ENCODE results near the gene GRID1. TPM values are rescaled to one million over a fixed set of nuclear protein-coding genes. Genes with fewer than 3 reads are reported as not detected.

Gene GRID1
- total RNA-seq, 3 donors from 2014 or later: 2.3 to 8.5 (median 5.9) TPM

GRCh38 chr10:86308056-86308455 lies 58.5 kb downstream of the GRID1 start:
- Histone ChIP-seq H3K36me3 (no peaks in the 10 kb centered on the region), H3K27me3 (no peaks in the 10 kb centered on the region), H3K27ac (no peak overlapping the region), H3K9me3 (no peaks in the 10 kb centered on the region), H3K4me3 (no peak overlapping the region), H3K4me1 (no peaks in the 10 kb centered on the region)
- DNase-seq (ENCODE audit: low spot score in 2 of 2): peak in 1 of 2 donors; percentile 39
- intact Hi-C loops (cut with DNase I; ENCODE audit: low total_unique reads): no loop called here
- no peak for TF ChIP-seq POLR2A (IDR thresholded peaks at IDR 0.05)

GRCh38 chr10:86306628-86307278 lies 59.8 kb downstream of the GRID1 start:
- Histone ChIP-seq H3K4me3 (no peak overlapping the region), H3K9me3 (no peaks in the 10 kb centered on the region), H3K36me3 (no peaks in the 10 kb centered on the region), H3K4me1 (no peaks in the 10 kb centered on the region), H3K27ac (no peak overlapping the region), H3K27me3 (no peaks in the 10 kb centered on the region)
- peak in 1 of 2 donors; percentile 33 for DNase-seq (ENCODE audit: low spot score in 2 of 2)
- TF ChIP-seq POLR2AphosphoS5 (IDR thresholded peaks at IDR 0.05): no peak
- no peak for TF ChIP-seq POLR2A (IDR thresholded peaks at IDR 0.05)
- TF ChIP-seq CTCF (IDR thresholded peaks at IDR 0.05): no peak
- intact Hi-C loops (cut with DNase I; ENCODE audit: low total_unique reads): no loop called here

GRCh38 chr10:86305521-86305920 lies 61.1 kb downstream of the GRID1 start:
- intact Hi-C loops (cut with DNase I; ENCODE audit: low total_unique reads): no loop called here
- no peak overlapping the region for H3K4me3 ChIP-seq
- no peaks in the 10 kb centered on the region for H3K27me3 ChIP-seq
- no peaks in the 10 kb centered on the region for H3K9me3 ChIP-seq
- no peak overlapping the region for H3K27ac ChIP-seq
- peak in 1 of 2 donors; percentile 3 for DNase-seq (ENCODE audit: low spot score in 2 of 2)
- H3K36me3 ChIP-seq: no peaks in the 10 kb centered on the region
- no peaks in the 10 kb centered on the region for H3K4me1 ChIP-seq
- TF ChIP-seq POLR2A (IDR thresholded peaks at IDR 0.05): no peak
- no peak for TF ChIP-seq POLR2AphosphoS5 (IDR thresholded peaks at IDR 0.05)
- no peak for TF ChIP-seq CTCF (IDR thresholded peaks at IDR 0.05)

- no peaks in the 10 kb centered on the region for H3K9me3 ChIP-seq
- no peak overlapping the region for H3K27ac ChIP-seq
- H3K4me3 ChIP-seq: no peak overlapping the region
- no peaks in the 10 kb centered on the region for H3K27me3 ChIP-seq
- intact Hi-C loops (cut with DNase I; ENCODE audit: low total_unique reads): no loop called here
- H3K36me3 ChIP-seq: no peaks in the 10 kb centered on the region
- DNase-seq (ENCODE audit: low spot score in 2 of 2): peak in 1 of 2 donors; percentile 9
- no peak for TF ChIP-seq CTCF (IDR thresholded peaks at IDR 0.05)
- no peaks in the 10 kb centered on the region for H3K4me1 ChIP-seq
Observed at GRCh38 chr10:86304436-86304835, 62.2 kb downstream of the GRID1 start.

GRCh38 chr10:86303626-86304025 lies 63.0 kb downstream of the GRID1 start:
- Histone ChIP-seq H3K36me3 (no peaks in the 10 kb centered on the region), H3K9me3 (no peaks in the 10 kb centered on the region), H3K27ac (no peak overlapping the region), H3K27me3 (no peaks in the 10 kb centered on the region), H3K4me1 (no peaks in the 10 kb centered on the region), H3K4me3 (no peak overlapping the region)
- TF ChIP-seq POLR2A (IDR thresholded peaks at IDR 0.05): no peak
- TF ChIP-seq CTCF (IDR thresholded peaks at IDR 0.05): no peak
- no peak for TF ChIP-seq POLR2AphosphoS5 (IDR thresholded peaks at IDR 0.05)
- DNase-seq (ENCODE audit: low spot score in 2 of 2): peak in 1 of 2 donors; percentile 9
- intact Hi-C loops (cut with DNase I; ENCODE audit: low total_unique reads): no loop called here

All from breast epithelium (tissue), 4 donors.